GM18502 (cell line): ENCODE results near the gene CDC14B.
"Not testable (repeated sequence)": the region's sequence is repeated elsewhere in the genome, so short reads cannot be mapped to it uniquely, and the experiment has no call there.

Experiments
- ATAC-seq: cut with Tn5 transposase; IDR thresholded peaks from one replicate; pipeline ENCODE4 v1.9.1; 2021; ENCODE audit warnings: mild to moderate bottlenecking; ENCODE audit not compliant: unreplicated experiment, poor library complexity

The CDC14B gene

DNA sequence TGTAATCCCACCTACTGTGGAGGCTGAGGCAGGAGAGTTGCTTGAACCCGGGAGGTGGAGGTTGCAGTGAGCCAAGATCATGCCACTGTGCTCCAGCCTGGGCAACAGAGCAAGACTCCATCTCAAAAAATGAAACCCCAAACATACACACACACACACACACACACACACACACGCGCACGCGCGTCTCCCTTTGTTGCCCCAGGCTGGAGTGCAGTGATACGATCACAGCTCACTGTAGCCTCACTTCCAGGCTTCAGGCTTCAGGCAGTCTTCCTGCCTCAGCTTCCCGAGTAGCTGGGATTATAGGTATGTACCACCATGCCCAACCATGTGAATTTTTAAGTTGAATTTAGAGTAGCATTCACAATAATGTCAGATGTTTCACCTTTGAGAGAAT, 13.9 kb upstream of the CDC14B start:
- ATAC-seq = not testable (repeated sequence)

DNA sequence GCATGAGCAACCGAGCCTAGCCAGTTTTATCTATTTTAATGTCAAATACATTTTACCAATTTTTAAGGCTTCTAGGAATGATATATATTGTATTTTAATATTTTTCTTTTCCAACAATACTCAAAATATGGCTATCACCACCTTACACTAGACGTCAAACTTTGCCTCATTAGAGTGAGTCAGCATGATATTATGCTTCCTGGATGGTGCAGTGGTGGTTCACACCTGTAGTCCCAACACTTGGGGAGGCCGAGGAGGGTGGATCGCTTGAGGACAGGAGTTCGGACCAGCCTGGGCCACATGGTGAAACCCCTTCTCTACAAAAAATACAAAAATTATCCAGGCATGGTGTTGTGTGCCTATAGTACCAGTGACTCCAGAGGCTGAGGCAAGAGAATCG, 7.3 kb upstream of the CDC14B start:
- ATAC-seq = no peak

DNA sequence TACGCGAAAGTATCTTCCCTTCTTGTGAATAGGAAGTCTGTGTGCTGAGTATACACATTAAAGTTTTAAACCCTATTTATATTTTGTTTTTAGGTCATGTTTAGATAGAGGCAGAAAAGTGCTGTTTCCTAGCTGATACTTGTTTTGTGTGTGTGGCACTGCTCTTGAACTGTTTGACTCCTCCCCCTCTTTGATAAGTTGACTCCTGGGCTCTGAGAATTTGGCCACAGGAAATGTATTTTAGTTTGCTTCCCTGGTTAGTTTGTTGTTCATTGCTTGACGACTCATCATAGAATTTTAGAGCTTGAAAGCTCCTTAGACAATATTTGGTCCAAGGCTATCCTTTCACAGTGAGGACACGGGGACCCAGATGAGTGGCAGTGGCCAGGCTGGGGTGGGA, 2.0 kb upstream of the CDC14B start:
- ATAC-seq = no peak

DNA sequence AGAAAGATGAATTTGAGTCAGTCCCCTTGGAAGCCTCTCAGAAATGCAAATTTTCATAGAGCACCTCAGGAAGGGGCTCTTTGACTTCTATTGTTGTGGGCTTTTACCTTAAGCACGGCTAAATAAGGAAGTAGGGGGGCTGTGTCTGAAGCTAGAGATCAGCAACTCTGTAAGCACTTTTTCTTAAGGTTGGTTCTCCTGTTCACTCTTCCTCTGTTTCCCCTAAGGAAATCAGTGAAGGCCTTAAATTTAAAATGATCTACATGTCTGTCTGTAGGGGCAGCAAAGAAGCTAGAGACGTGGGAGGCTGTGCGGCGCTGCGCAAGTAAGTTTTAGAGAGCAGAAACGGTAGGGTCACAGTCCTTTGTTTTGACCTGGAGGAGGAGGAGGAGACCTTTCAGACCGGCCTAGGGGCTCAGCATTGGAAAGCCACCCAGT, 1.2 kb upstream of the CDC14B start:
- no peak for ATAC-seq

DNA sequence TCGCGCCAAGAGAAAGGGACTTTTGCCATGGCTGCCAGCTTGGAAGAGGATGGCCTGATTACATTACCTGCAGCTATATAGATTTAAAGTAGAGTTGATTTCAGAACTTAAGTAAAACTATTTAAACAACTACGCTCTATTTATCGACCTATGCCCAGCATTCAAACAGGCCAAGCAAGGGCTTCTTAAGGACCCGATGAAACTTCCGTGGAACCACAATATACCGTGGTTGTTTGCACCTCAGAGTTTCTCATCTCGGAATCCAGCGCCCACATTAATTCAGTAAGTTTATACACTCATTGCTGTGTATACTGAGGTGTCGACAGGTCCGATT, 505 bp upstream of the CDC14B start:
- ATAC-seq = no peak

DNA sequence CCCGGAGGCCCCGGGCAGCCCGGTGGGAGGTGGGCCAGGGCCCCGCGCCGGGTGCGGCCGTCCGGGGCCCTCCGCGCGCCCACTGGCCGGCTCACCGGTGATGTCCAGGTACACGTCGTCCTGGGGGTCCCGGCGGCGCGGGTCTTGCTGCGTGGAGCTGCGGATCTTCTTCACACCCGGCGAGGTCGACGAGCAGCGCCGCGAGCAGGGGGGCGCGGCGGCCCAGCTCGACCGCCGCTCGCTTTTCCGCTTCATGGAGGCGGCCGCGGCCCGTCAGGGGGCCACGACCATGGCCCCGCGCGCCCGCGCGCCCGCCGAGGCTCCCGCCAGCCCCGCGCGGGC, 548 bp downstream of the CDC14B start:
- ATAC-seq = peak; percentile 12

DNA sequence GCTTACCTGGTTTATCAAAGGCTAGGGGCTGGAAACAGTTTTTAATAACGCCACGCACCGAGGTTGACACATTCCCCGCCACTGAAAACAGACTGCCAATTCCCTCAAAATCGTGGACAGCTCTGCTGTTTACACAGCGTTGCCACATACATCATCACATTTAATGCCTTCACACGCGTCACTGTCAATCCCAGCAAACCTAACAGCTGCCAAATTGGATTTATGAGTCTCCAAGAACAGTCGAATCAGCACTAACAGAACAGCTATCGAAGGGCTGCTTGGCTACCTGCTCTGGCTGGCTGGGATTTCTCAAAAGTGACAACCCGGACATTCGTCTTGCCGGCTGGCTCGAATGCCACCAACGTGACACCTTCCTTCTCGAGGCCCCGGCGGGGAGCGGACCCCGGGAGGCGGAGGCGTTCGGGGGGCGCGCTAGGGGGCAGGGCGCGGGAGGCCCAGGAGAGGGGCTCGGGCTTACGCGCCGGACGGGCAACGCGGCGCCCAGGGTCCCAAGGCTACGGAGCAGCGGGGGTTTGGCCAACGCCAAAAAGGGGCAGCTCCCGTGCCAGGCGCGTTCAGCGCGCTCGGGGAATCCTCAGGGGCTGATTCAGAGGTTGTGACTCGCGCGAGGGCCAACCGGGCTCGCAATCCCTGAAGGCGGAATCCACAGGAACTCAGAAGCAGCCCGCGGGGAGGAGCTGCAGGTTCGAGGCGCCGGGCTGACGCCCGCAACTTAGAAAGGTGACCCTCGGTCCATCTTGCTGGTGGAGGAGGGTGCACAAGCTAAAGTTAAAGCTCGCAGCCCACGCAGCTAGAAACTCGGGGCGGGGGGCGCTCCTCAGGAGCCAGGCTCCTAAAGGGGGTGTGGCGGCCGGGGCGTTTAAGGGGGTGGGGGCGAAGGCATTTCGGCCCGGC, 1.2 kb downstream of the CDC14B start:
- no peak for ATAC-seq

DNA sequence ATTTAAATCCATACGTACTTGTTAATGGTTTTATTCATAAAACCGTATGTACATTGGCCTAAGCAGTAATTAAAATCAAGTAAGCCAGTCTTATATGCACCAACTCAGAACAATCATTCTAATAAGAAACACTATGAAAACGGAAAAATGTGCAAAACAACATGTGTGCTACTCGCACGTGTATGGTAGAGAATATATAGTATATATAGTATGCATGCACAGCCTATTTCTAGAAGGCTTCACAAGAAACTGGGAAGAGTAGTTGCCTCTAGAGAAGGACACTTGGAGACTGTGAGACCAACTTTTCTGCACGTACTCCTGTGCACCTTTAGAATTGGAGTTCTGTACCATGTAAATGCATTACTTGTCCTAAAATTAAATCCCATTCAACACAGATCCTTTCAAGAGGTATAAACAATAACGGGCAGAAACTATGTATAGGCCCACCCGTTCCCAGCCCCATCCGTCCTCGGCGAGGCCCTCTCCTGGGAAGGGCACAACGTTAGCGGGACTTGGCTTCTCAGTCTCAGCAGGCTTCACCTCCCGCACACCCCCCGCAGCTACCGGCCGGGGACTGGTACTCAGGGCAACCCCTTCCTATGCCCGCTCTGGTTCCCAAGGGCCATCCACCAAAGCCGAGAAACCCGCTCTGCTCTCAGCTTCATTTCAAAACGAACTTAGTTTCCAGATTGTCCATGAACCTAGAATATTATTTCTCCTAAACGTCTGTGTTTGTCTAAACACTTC, 2.0 kb downstream of the CDC14B start:
- no peak for ATAC-seq

DNA sequence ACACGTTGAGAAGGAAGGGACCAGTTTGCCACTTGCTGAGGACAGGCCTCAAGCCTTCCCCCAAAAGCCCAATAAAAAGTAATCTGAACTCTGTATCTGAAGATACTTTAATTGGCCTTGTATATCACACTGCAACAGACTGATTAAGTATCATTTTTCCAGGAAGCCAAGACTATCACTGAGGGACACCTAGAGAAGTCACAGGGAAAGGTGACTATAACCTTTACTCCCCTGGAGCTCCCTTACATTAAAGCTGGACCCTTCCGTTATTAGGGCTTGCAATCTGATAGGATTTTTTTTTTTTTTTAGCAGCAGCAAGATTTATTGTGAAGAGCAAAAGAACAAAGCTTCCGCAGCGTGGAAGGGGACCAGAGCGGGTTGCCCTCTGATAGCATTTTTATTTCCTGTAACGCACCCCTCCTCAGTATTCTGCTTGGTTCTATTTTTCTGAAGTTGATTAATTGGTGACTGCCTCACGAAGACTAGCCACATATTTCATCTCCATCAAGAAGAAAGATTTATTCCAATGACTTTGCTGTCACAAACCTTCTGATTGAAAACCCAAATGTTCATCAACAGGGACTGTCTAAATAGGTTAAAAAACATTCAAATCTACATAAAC, 2.7 kb downstream of the CDC14B start:
- no peak for ATAC-seq

DNA sequence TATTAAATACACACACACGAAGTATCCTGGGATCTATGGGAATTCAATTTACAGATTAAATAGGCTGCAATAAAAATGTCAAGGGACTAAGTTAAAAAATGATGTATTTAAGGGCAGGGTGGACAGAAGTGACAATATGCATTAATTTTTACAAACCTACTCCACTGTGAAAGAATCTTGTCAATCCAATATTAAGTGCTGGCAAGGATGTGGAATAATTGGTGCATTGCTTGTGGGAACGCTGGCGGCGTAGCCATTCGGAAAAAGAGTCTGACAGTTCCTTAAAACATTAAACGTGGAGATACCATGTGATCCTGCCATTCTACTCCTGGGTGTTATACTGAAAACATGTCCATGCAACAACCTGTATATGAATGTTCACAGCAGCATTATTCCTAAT, 4.2 kb downstream of the CDC14B start:
- no peak for ATAC-seq

DNA sequence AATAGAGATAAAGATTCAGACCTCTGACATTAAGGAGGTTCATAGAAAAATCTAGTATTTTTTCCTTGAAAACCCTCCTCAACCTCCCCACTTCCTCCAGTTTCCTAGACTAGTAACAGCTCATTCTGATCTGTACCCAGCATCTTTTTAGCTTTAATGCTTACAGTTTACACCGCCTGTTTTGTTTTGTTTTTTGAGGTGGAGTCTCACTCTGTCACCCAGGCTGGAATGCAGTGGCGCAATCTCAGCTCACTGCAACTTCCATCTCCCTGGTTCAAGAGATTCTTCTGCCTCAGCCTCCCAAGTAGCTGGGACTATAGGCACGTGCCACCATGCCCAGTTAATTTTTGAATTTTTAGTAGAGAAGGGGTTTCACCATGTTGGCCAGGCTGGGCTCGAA, 5.0 kb downstream of the CDC14B start:
- not testable (repeated sequence) for ATAC-seq

DNA sequence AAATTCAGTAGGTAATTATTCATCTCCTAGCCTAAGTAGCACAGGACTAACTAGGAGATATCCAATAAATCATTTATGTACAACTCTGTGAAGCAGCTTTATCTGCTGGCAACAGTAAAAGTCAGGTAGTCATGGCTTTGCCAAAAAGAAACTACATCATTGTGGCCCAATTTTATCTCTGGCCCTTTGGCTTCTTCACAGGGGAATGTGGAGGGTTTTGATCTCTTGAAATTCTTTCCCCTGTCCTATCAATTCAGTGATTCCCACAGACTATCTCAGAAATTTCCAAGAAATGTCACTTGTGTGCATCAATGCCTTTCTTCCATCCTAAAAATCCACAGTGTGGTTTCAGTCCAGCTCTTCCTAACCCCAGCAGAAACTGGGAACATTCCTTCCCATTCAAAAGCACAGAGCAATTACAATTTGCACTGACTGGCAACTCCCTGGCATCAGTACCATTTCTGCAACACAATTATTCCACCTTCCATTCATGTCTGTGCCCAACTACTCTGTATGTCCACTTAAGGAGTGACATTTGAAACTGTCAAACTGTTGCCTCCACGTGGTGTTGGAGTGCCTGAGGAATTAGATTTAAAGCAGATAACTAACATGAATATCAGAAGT, 6.6 kb downstream of the CDC14B start:
- no peak for ATAC-seq

DNA sequence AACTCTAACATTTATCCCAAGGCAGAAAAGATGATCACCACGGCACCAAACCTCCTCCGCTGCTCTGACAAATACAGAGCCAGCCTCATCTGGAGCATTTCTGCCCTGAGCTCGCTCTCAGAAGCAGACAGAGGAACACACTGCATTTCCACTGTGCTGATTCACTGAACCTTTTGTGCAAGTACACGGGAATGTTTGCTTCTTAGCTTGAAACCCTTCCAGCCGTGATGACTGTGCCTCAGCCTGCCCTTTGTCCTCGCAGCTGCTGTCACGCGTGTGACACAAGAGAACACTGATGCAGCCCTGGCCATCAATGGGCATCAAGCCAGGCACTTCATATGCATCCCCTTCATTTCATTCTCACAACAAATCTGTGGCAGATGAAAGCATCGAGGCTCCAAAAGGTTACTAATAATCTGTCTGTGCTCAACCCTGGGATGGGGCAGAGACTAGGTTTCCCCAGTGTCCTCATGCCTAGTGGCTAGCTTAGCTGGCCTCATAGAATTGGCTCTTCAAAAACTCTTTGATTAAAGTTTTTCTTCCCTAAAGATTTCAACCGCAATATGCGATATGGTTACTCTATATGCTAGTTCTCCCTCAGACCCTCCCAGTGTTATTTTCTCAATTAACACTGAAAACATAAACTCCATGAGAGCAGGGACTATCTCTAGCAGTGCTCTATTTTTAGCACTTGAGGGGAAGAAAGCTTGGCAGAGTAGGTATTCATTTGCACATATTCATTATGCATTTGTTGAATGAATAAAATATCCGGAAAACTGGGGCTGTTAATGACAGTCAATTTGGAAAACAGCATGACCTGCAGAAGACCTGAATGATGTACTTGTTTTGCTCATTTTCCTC, 7.3 kb downstream of the CDC14B start:
- no peak for ATAC-seq

DNA sequence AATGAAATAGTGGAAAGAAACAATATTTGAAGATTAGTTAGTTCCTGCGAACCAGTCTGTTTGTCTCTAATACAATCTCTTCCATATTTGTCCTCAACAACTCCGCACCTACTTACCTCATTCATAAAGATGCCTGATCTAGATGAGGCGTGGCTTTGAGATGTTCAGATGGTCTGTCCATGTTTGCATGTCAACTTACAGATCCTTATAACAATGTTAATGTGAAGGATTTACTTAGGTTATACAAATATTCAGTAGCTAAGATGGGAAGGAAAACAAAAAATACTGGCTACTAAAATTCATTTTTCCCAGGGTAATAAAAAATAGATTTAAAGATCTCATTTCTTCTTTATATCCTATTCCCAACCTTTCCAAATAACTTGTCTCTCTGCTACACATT, 8.3 kb downstream of the CDC14B start:
- ATAC-seq = no peak

DNA sequence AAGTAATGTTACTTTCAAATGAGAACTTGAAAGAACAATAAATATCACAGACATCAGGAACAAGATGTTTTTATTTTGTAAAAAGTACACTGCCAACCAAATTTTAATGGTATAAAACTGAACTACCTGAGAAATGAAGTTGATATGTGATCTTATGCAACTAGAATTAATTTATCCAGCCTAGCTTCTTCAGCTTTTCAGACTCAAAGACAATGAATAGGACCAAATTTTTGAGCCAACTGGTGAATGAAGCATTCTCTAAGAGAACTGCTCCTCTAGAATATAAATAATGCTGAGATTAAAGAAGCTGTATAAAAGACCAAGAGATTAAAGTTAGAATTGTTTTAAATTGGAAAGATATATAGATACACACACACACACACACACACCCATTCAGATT, 9.9 kb downstream of the CDC14B start:
- ATAC-seq = no peak

DNA sequence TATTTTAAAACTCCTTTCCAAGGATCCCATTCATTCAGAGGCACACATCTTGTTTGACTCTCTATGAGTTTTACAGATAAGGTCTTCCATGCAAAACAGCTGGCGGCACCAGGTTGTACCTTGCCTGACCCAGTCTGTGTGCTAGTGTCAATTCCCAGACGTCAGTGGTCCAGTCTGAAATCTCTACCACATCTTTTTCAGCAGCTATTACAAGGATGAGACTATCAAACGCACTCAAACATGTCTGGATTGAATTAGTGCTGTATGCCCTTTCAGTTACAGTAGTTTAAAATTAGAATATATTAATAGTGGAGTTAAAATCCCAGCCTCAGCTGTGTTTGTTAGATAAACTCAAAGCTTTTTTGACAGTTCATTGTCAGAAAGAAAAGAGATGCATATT, 11.7 kb downstream of the CDC14B start:
- ATAC-seq = no peak

DNA sequence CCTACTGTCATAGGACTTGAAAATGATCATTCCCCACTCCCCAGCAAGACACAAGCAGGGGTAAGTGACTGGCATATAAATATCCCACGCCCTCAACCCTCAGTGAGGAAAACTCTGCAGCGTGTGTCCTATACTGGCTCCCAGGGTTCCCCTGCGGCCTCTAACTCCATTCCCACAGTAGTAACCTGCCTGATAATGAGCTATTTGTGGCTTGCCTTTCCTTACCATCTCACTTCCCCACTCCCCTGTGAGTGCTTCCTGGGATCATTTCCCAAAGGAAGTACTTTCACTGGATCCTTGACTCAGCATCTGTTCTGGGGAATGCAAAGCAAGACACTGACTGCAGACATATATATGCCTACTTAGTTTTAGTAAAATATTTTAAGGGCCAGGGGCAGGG, 14.3 kb downstream of the CDC14B start:
- ATAC-seq = no peak

DNA sequence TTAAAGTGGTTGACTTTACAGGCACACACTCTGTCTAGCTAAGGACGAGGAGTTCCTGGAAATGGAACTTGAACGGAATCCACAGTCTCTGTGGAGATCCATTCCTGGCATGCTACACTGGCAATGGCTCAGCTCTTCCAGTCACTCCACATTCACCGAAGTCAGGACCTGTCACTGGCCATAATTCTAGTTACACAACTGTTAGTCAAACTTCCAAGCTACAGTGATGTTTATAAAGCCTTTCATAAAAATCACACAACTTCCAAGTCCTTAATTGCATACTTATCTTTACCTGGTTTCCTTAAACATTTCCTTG, 15.7 kb downstream of the CDC14B start:
- no peak for ATAC-seq

DNA sequence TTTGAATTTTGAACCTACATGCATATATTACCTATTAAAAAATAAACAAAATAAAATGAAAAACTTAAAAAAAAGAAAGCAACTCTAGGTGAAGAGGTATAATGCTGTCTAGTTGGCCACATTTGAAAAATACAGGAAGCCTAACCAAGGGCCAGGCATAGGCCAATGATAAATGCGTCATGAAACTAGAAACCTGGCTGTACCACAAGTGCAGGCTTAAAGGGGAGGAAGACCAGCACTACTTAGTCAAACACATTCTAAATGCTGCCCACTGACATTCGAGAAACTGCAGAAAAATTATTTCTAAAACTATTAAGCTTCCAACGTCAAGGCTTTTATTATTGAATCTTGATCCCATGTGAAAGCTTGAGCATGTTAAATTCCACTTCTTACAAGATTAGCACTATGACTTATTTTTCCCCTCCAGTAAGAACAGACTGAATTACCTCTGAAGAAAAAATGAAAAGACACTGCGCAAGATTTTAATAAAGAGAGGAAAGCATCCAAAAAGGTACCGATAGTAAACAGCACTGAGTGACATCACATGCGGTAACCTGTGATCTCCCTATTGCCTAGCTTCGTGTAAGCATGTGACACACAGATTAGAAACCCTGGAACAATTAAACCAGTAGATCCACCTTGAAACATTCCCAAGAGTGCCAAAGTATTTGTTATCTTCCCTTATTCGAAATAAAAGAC, 16.2 kb downstream of the CDC14B start:
- ATAC-seq = no peak

DNA sequence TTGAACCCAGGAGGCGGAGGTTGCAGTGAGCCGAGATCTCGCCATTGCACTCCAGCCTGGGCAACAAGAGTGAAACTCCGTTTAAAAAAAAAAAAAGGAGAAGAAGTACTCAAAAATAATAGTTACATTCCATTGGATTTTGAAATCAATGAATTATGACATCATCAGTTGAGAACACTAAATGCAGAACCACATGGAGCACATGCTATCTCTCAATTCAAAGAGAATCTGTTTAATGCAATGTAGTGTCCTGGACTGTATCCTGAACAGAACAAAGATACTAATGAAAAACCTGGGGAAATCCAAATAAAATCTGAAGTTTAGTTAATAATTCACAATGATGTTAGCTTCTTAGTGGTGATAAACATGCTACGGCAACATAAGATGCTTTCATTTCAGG, 20.3 kb downstream of the CDC14B start:
- no peak for ATAC-seq
